ENCODE results near the gene TTC22.

DNA sequence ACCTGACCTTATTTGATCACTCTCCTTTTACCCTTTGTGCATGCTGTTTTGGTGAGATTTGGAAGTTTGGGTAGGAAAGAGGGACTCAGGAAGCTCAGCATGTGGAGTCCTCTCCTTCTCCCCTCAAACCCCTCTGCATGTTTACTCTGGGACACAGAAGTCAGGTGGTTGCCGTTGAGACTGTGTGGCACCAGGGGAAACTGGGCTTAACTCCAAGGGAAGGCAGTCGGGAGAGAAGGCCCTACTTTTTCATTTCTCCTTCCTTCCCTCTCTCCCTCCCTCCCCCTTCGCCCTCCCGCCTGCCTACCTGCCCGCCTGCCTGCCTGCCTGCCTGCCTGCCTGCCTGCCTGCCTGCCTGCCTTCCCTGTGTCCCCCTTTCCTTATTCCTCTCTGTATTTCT lies 34.8 kb upstream of the TTC22 start:
- TF ChIP-seq, protein P1, sequence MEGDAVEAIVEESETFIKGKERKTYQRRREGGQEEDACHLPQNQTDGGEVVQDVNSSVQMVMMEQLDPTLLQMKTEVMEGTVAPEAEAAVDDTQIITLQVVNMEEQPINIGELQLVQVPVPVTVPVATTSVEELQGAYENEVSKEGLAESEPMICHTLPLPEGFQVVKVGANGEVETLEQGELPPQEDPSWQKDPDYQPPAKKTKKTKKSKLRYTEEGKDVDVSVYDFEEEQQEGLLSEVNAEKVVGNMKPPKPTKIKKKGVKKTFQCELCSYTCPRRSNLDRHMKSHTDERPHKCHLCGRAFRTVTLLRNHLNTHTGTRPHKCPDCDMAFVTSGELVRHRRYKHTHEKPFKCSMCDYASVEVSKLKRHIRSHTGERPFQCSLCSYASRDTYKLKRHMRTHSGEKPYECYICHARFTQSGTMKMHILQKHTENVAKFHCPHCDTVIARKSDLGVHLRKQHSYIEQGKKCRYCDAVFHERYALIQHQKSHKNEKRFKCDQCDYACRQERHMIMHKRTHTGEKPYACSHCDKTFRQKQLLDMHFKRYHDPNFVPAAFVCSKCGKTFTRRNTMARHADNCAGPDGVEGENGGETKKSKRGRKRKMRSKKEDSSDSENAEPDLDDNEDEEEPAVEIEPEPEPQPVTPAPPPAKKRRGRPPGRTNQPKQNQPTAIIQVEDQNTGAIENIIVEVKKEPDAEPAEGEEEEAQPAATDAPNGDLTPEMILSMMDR (IDR thresholded peaks at IDR 0.05; ENCODE audit: borderline replicate concordance, extremely low read depth, low read length, poor library complexity, severe bottlenecking), result no peak
- no peak for TF ChIP-seq EZH2 (IDR thresholded peaks at IDR 0.05; ENCODE audit: borderline replicate concordance, low read depth, low read length, severe bottlenecking)
